ENCODE measurements around the gene DNAJA3.

The DNAJA3 gene

DNA sequence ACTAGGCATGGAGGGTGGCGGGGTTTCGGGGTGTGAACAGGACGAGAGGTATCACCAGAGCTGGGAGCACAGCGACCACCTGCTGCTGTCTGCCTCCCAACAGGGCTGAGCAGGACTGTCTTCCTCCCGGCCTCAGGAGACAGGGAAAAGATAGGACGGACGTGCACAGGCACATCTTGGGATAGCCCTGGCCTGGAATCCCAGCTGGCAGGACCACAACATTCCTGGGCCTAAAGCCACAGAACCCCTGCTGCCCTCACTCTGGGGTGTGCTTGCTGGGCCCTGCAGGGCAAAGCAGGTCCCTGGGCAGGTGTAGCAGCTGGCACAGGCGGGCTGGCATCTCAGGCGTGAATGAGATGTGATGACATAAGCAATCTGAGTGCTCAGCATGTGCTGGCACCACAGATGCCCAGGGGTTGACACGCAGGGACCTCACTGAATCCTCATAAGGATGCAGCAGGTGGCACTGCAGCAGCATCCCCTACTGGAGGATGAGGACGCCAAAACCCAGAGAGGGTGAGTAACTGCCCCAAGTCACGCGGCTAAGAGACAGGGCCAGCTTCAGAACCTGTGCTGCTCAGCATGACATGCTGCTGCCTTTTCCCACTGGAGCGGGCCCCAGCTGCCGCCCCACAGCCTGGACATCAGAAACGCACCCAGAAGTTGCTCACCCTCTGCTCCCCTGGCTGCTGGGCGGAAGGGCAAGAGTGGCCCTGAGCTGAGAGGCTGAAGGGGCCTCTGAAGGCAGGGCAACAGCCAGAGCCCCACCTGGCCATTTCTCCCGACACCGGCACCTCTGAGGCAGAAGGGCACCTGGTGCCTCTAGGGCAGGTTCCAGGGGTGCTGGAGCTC lies 16.4 kb upstream of the DNAJA3 start:
- no peak for DNase-seq (ENCODE audit: low read depth)
- no peak overlapping the region for H3K4me3 ChIP-seq (ENCODE audit: low read depth, low read length)
- TF ChIP-seq, protein P1, sequence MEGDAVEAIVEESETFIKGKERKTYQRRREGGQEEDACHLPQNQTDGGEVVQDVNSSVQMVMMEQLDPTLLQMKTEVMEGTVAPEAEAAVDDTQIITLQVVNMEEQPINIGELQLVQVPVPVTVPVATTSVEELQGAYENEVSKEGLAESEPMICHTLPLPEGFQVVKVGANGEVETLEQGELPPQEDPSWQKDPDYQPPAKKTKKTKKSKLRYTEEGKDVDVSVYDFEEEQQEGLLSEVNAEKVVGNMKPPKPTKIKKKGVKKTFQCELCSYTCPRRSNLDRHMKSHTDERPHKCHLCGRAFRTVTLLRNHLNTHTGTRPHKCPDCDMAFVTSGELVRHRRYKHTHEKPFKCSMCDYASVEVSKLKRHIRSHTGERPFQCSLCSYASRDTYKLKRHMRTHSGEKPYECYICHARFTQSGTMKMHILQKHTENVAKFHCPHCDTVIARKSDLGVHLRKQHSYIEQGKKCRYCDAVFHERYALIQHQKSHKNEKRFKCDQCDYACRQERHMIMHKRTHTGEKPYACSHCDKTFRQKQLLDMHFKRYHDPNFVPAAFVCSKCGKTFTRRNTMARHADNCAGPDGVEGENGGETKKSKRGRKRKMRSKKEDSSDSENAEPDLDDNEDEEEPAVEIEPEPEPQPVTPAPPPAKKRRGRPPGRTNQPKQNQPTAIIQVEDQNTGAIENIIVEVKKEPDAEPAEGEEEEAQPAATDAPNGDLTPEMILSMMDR (IDR thresholded peaks at IDR 0.05; ENCODE audit: insufficient read depth, low read depth, low read length, missing control alignments), result no peak

DNA sequence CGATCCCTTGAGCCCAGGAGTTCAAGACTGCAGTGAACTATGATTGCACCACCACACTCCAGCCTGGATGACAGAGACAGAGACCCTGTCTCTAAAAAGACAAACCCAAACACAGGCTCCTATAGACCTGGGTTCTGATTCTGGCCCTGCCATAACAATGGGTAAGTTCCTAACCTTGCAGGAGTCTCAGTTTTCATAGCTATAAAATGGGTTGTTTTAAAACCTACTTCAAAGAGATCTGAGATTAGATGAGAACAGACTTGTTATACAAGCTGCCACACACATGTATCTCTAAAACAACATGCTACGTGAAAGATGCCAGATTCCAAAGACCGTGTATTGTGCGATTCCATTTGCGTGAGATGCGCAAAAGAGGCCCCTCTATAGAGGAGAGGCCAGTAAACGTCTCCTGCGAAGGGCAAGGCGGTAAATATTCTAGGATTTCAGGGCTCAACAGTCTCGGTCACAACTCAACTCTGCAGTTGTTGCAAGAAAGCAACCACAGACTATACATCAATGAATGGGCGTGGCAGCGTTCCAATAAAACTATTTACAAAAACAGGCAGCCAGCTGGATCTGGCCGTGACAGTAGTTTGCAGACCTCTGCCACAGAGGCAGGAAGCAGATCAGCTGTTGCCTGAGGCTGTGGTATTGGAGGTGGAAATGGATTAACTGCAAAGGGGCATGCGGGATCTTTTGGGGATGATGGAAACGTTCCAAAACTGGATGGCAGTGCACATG lies 15.2 kb upstream of the DNAJA3 start:
- DNase-seq (ENCODE audit: low read depth), result no peak
- no peak overlapping the region for H3K4me3 ChIP-seq (ENCODE audit: low read depth, low read length)
- TF ChIP-seq, protein P1 (IDR thresholded peaks at IDR 0.05; ENCODE audit: insufficient read depth, low read depth, low read length, missing control alignments), result no peak

DNA sequence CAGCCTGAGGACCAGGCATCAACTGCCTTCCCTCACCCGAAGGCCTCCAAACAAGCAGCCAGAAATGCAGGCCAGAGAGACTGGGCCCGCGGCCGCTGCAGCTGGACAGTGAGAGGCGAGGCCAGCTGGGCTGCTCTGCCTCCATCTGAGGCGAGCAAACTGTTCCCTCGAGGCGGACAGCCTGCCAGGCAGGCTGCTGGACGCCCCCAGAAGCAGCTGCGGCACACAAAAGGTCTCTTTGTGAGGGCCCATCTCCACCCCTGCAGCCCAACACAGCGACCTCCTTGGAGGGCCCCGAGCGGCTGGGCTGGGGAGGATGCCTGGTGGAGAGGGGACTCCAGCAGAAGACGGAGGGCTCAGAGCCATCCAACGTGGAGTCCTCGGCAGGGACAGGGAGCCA lies 14.0 kb upstream of the DNAJA3 start:
- no peak overlapping the region for H3K4me3 ChIP-seq (ENCODE audit: low read depth, low read length)
- TF ChIP-seq, protein P1 (IDR thresholded peaks at IDR 0.05; ENCODE audit: insufficient read depth, low read depth, low read length, missing control alignments), result no peak
- no peak for DNase-seq (ENCODE audit: low read depth)

DNA sequence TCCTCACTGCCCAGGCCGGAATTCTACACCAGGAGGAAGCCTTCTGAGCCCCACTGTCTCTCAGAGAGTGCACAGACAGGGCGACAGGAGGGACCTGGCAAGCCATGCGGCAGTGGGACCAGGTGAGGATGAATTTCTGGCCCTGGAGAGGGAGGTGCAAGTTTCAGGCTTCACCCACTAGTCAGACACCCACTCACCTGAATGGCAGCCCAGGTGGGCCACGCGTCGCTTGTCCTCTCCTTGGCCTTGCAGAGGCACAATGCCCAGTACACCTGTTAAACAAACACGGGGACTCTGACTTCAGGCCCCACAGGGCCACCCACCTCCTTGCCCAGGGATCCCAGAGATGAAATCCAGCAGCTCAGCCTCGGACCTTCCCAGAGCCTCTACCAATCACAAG lies 13.5 kb upstream of the DNAJA3 start:
- no peak for DNase-seq (ENCODE audit: low read depth)
- no peak overlapping the region for H3K4me3 ChIP-seq (ENCODE audit: low read depth, low read length)
- TF ChIP-seq, protein P1 (IDR thresholded peaks at IDR 0.05; ENCODE audit: insufficient read depth, low read depth, low read length, missing control alignments), result no peak

DNA sequence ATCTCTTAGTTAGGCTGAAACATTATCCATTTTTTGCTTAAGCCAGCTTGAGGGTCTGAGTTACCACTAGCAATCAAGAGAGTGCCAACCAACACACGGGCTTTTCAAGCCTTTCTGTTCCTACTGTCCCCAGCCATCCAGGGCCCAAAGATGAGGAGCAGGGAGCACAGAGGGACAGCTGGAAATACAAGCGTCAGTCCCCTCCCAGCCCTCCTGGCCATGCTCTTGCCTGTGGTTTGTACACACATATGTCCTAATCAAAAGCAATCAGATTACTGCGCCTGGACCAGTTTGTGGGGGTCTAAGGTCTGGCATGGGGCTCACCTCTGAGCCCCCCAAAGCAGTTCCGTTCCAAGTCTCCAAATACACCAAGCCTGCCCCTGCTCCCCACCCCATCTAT lies 12.8 kb upstream of the DNAJA3 start:
- TF ChIP-seq, protein P1 (IDR thresholded peaks at IDR 0.05; ENCODE audit: insufficient read depth, low read depth, low read length, missing control alignments), result no peak
- no peak for DNase-seq (ENCODE audit: low read depth)
- no peak overlapping the region for H3K4me3 ChIP-seq (ENCODE audit: low read depth, low read length)

DNA sequence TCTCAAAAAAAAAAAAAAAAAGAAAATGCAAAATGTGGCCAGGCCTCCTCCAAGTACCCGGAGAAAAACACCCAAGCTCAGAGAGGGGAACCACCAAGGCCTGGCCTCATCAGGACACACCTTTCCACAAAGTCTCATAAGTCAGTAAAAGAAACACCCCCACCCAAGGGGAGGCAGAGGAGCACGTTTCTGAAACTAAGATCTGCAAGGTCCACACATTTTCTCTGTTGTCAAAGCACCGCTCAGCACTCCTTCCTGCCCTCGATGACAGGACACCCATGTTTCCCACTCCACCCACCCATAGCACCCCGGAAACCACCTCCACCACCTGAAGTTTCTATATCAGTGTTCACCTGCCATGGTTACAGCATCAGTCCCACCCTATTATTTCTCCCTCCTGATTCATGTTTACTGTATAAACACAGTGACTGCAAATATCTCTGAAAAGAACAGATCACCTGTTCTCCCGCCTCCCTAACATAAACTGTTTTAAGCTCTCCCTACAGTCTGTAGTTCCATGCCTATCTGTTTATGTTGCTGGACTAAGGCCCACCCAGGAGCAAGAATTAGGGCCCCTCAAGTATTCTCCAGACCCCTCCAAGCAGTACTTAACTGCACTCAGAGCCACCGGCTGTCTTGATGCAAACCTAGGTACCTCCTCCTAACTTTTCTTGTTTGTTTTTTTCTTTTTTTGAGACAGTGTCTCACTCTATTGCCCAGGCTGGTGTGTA lies 11.3 kb upstream of the DNAJA3 start:
- TF ChIP-seq, protein P1 (IDR thresholded peaks at IDR 0.05; ENCODE audit: insufficient read depth, low read depth, low read length, missing control alignments), result no peak
- DNase-seq (ENCODE audit: low read depth), result peak; percentile 98
- H3K4me3 ChIP-seq (ENCODE audit: low read depth, low read length), result peak overlapping the region; percentile 90

Data from GM12865 (cell line).